Thoracic aorta (tissue), 2 donors: Measurements from ENCODE around the gene SMIM34. TPM values are rescaled to one million over a fixed set of nuclear protein-coding genes. Genes with fewer than 3 reads are reported as not detected.

Experiments
- ATAC-seq: fragments of 150-250 bp; one replicate; pipeline ENCODE4 v1.8.0; 2017; ENCODE audit warnings: low read depth; ENCODE audit not compliant: insufficient number of reproducible peaks, low FRiP score
- DNase-seq: peaks from one replicate; pipeline ENCODE4 v3.0.0-alpha.2; 2020; ENCODE audit warnings: low spot score
- H3K27ac ChIP-seq, 2 donors: fragments of 200-600 bp; sonication (generic); 1 replicate in 1 of 2; 2 replicates in 1 of 2; pipeline ENCODE4 v1.5.1; 2016; ENCODE audit warnings: mild to moderate bottlenecking in 2 of 2, moderate library complexity in 2 of 2
- H3K27me3 ChIP-seq: fragments of 200-600 bp; sonication (generic); replicated peaks from 2 replicates; pipeline ENCODE4 v1.6.0; 2016; ENCODE audit warnings: mild to moderate bottlenecking; ENCODE audit not compliant: insufficient read depth
- H3K36me3 ChIP-seq: fragments of 200-600 bp; sonication (generic); one replicate; pipeline ENCODE4 v1.5.1; 2016
- H3K4me1 ChIP-seq, 2 donors: fragments of 200-600 bp; sonication (generic); 1 replicate in 1 of 2; 2 replicates in 1 of 2; pipeline versions ENCODE4 v1.5.1 to v1.6.0; 2016; ENCODE audit warnings: low read depth in 2 of 2, mild to moderate bottlenecking in 1 of 2; ENCODE audit not compliant: control insufficient read depth in 1 of 2
- H3K4me3 ChIP-seq: fragments of 200-600 bp; sonication (generic); 2 replicates; pipeline ENCODE4 v1.5.1; 2016; ENCODE audit warnings: mild to moderate bottlenecking
- H3K9me3 ChIP-seq: fragments of 200-600 bp; sonication (generic); 2 replicates; pipeline ENCODE4 v1.5.1; 2016
- CTCF ChIP-seq: fragments of 200-600 bp; sonication (generic); IDR thresholded peaks from one replicate; pipeline ENCODE4 v1.5.1; 2019; ENCODE audit warnings: antibody characterized with exemption
- total RNA-seq, 2 donors: library from RNA; depleted of rRNA; stranded (reverse); fragments of >200 nt; gene quantifications; one replicate each; pipeline versions ENCODE4 v1.1.0 to v1.2.3, GENCODE V29; 2016

The SMIM34 gene
- total RNA-seq, 2 donors from 2014 or later: not detected

GRCh38 chr21:34372321-34372720, 51.4 kb downstream of the SMIM34 start:
- ATAC-seq (no peak), DNase-seq (no peak)
- Histone ChIP-seq H3K36me3 (no peaks in the 10 kb centered on the region), H3K27me3 (no peaks in the 10 kb centered on the region), H3K4me1 (no peaks in the 10 kb centered on the region), H3K4me3 (no peak overlapping the region), H3K27ac (no peak overlapping the region), H3K9me3 (no peaks in the 10 kb centered on the region)
- TF ChIP-seq CTCF: no peak

- no peak for TF ChIP-seq CTCF
- Histone ChIP-seq H3K27me3 (no peaks in the 10 kb centered on the region), H3K36me3 (no peaks in the 10 kb centered on the region), H3K4me1 (no peaks in the 10 kb centered on the region), H3K27ac (no peak overlapping the region), H3K4me3 (no peak overlapping the region), H3K9me3 (no peaks in the 10 kb centered on the region)
- ATAC-seq: no peak
- no peak for DNase-seq
Observed at GRCh38 chr21:34369741-34370140, 54.0 kb downstream of the SMIM34 start.

Other genes starting within 250 kb of the SMIM34 start
- not detected for gene KCNE2, start 59.9 kb downstream of the SMIM34 start, total RNA-seq
- 1 to 10 TPM in 1 of 2 donors, under 1 TPM in 1; 0.41 to 6.7 TPM for gene SMIM11, start 48.4 kb downstream of the SMIM34 start, total RNA-seq
- 10 to 100 TPM; 10.8 TPM for gene KCNE1, start 88.3 kb upstream of the SMIM34 start, total RNA-seq
- gene RCAN1, start 191.2 kb upstream of the SMIM34 start, total RNA-seq: 10 to 100 TPM; 39.3 to 45.2 TPM
- gene CLIC6, start 245.0 kb upstream of the SMIM34 start, total RNA-seq: 1 to 10 TPM; 2.8 to 7.3 TPM